Measurements from ENCODE around the gene SUPT7L.
"Not testable (repeated sequence)": the region's sequence is repeated elsewhere in the genome, so short reads cannot be mapped to it uniquely, and the experiment has no call there.

- TF ChIP-seq CTCF, EP300, POLR2A (IDR thresholded peaks at IDR 0.05): not testable (repeated sequence)
Observed at GRCh38 chr2:27626323-27626722, 37.1 kb downstream of the SUPT7L start.

All from sigmoid colon (tissue), 4 donors.